22Rv1 (cell line): ENCODE measurements around the gene FAM210A.

ENCODE experiments used
- H3K27ac ChIP-seq: fragments of 450-650 bp; 2 replicates; pipeline ENCODE4 v1.5.1; 2017
- ZFX ChIP-seq: fragments of 450-650 bp; IDR thresholded peaks from 2 replicates; pipeline ENCODE4 v1.6.1; 2017; ENCODE audit warnings: antibody characterized with exemption, borderline replicate concordance
- TF ChIP-seq, protein P1 (sequence below): fragments of 450-650 bp; IDR thresholded peaks from 2 replicates; pipeline ENCODE4 v1.5.1; 2017; ENCODE audit warnings: mild to moderate bottlenecking

The FAM210A gene

DNA sequence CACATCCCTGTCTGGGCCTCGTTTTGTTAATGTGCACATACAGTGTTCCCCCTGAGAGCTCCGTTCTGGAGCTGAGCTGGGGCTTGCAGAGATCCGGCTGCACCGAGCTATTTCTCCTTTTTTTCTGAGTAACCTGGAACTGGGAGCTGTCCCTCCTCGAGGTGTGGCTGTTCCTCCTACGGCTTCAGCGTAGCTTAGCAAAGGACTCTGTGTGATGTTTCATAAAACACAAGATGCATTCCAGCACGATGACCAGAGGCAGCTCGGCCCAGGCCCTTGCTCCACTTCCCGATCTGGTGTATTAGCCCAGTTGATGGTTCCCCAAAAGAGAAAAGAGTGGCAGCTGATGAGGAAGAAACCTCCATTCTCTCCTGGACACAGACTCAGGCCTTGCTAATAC, 103.0 kb downstream of the FAM210A start:
- no peak for TF ChIP-seq ZFX
- TF ChIP-seq, protein P1, sequence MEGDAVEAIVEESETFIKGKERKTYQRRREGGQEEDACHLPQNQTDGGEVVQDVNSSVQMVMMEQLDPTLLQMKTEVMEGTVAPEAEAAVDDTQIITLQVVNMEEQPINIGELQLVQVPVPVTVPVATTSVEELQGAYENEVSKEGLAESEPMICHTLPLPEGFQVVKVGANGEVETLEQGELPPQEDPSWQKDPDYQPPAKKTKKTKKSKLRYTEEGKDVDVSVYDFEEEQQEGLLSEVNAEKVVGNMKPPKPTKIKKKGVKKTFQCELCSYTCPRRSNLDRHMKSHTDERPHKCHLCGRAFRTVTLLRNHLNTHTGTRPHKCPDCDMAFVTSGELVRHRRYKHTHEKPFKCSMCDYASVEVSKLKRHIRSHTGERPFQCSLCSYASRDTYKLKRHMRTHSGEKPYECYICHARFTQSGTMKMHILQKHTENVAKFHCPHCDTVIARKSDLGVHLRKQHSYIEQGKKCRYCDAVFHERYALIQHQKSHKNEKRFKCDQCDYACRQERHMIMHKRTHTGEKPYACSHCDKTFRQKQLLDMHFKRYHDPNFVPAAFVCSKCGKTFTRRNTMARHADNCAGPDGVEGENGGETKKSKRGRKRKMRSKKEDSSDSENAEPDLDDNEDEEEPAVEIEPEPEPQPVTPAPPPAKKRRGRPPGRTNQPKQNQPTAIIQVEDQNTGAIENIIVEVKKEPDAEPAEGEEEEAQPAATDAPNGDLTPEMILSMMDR, result no peak
- no peak overlapping the region for H3K27ac ChIP-seq

GRCh38 chr18:13622751-13623150, 103.6 kb downstream of the FAM210A start:
- TF ChIP-seq ZFX, result no peak
- TF ChIP-seq, protein P1, result no peak
- H3K27ac ChIP-seq, result no peak overlapping the region

- TF ChIP-seq ZFX, result no peak
- TF ChIP-seq, protein P1, result no peak
- no peak overlapping the region for H3K27ac ChIP-seq
Measured at GRCh38 chr18:13621886-13622619, 104.3 kb downstream of the FAM210A start.

- H3K27ac ChIP-seq, result no peak overlapping the region
- TF ChIP-seq ZFX, result no peak
- TF ChIP-seq, protein P1, result no peak
Measured at GRCh38 chr18:13621446-13621849, 104.9 kb downstream of the FAM210A start.

DNA sequence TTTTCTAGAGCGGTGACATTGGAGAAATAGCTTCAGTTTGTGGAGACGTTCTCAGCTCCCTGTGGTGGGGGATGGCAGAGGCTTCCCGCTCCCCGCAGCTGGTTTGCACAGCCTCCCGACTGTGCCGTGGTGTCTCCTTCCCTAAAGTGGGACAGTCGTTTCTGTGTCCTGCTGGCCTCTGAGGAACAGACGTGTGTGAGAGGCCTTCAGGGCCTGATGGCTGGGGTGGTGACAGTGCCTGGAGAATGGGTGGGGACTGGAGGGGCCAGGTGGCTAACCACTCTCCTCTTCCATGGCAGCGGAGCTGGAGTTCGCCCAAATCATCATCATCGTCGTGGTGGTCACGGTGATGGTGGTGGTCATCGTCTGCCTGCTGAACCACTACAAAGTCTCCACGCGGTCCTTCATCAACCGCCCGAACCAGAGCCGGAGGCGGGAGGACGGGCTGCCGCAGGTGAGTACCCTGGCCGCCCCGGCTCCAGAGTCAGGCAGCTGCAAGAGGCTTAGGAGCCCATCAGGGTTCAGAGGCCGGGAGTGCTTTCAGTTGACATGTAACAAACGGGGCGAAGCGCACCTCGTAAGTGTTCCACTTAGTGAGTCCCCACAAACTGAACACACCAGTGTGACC, 105.4 kb downstream of the FAM210A start:
- TF ChIP-seq, protein P1, result no peak
- no peak for TF ChIP-seq ZFX
- no peak overlapping the region for H3K27ac ChIP-seq

DNA sequence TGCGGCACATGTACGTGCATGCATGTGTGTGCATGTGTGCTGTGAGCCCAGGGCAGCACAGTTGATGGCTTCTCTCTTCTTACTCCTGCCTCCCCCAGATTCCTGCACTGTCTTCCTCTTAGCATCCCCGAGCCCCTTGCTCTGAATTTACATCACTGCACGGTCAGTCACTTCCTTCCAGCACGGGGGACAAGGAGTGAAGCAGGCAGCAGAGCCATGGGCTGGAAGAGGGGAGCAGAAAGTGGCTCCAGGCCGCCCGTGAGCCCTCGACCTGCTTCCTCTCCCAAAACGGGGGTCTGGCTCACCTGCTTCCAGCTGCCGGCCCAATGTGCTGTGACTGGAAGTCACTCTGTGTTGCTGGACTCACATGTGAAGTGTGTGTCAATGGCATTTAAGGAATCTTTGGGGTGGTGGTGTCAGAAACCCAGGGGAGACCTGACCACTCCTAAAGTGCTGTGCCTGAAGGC, 106.1 kb downstream of the FAM210A start:
- no peak overlapping the region for H3K27ac ChIP-seq
- TF ChIP-seq ZFX, result no peak
- TF ChIP-seq, protein P1, result no peak

DNA sequence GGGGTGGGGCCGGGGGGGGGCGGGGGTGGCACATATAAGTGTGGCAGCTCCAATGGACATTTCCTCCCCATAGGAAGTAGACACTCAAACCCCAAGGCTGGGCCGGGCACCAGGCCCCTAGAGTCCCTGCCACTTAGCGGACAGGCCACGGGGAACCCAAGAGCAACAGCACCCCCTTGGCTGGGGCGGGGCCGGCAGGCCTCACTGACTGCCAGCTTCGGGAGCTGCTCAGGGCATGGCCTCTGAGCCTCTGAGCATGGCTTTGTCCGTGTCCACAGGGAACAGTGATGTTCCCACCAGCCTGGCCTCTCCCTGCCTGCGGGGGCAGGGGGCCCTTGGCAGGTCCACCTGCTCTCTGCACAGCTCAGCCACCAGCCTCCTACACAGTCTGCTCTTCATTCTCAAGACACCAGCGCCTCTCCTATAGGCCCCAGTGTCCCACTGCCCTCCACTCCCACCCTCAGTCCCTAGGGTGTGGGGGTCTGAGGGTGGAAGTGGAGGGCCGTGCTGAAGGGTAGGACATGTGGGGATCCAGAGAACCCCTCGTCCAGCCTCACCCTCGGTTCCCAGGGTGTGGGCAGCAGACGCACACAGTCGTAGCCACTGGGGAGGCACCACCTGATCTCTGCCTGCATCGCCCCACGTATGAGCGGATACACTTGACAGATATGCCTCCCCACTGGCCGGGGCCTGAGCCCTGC, 106.7 kb downstream of the FAM210A start:
- H3K27ac ChIP-seq, result no peak overlapping the region
- no peak for TF ChIP-seq ZFX
- TF ChIP-seq, protein P1, result no peak
